Measurements from ENCODE around the gene FEZ2. TPM values are rescaled to one million over a fixed set of nuclear protein-coding genes. Genes with fewer than 3 reads are reported as not detected.

The FEZ2 gene
- total and polyA plus RNA-seq, 3 experiments from 2014 or later, result 3.1 to 8.1 (median 6.9) TPM

- Mint-ChIP-seq H3K36me3 (peaks cover 12 to 49% (median 19%) of the 10 kb centered on the region in 3 donors), H3K27ac (no peak overlapping the region), H3K4me3 (no peak overlapping the region), H3K4me1 (no peaks in the 10 kb centered on the region), H3K9me3 (no peaks in the 10 kb centered on the region), H3K27me3 (no peaks in the 10 kb centered on the region)
- POLR2A ChIA-PET, result no interaction called here
- H3K27ac ChIP-seq (ENCODE audit: low read depth, low read length), result no peak overlapping the region
- CTCF ChIA-PET, result no interaction called here
- H3K9me3 ChIP-seq (ENCODE audit: low read length), result no peaks in the 10 kb centered on the region
- no peaks in the 10 kb centered on the region for H3K4me1 ChIP-seq (ENCODE audit: insufficient read depth, low read length)
- DNase-seq, result no peak
- no peaks in the 10 kb centered on the region for H3K27me3 ChIP-seq (ENCODE audit: insufficient read depth, low read length, poor library complexity, severe bottlenecking)
- no peak overlapping the region for H3K4me3 ChIP-seq (ENCODE audit: low read length)
- H3K36me3 ChIP-seq (ENCODE audit: insufficient read depth, low read length), result no peaks in the 10 kb centered on the region
Measured at GRCh38 chr2:36513661-36514060, 84.3 kb downstream of the FEZ2 start.

- Mint-ChIP-seq H3K4me1 (no peaks in the 10 kb centered on the region), H3K9me3 (no peaks in the 10 kb centered on the region), H3K27me3 (no peaks in the 10 kb centered on the region), H3K36me3 (peaks cover 12 to 49% (median 19%) of the 10 kb centered on the region in 3 donors), H3K27ac (no peak overlapping the region), H3K4me3 (no peak overlapping the region)
- Histone ChIP-seq H3K4me1 (ENCODE audit: insufficient read depth, low read length) (no peaks in the 10 kb centered on the region), H3K4me3 (ENCODE audit: low read length) (no peak overlapping the region), H3K27ac (ENCODE audit: low read depth, low read length) (no peak overlapping the region), H3K27me3 (ENCODE audit: insufficient read depth, low read length, poor library complexity, severe bottlenecking) (no peaks in the 10 kb centered on the region), H3K36me3 (ENCODE audit: insufficient read depth, low read length) (no peaks in the 10 kb centered on the region), H3K9me3 (ENCODE audit: low read length) (no peaks in the 10 kb centered on the region)
- ChIA-PET POLR2A (no interaction called here), CTCF (interaction anchor here (0.8 kb wide), 1 partner anchor 11 kb away, joined by 3 read pairs; no protein-coding TSS in a partner anchor)
- DNase-seq, result no peak
Measured at GRCh38 chr2:36512705-36513104, 85.3 kb downstream of the FEZ2 start.

GRCh38 chr2:36511858-36512603, 85.9 kb downstream of the FEZ2 start:
- H3K9me3 Mint-ChIP-seq, result no peaks in the 10 kb centered on the region
- no peak overlapping the region for H3K4me3 ChIP-seq (ENCODE audit: low read length)
- no peaks in the 10 kb centered on the region for H3K9me3 ChIP-seq (ENCODE audit: low read length)
- no peaks in the 10 kb centered on the region for H3K36me3 ChIP-seq (ENCODE audit: insufficient read depth, low read length)
- H3K27me3 ChIP-seq (ENCODE audit: insufficient read depth, low read length, poor library complexity, severe bottlenecking), result no peaks in the 10 kb centered on the region
- H3K4me1 ChIP-seq (ENCODE audit: insufficient read depth, low read length), result no peaks in the 10 kb centered on the region
- ChIA-PET POLR2A (no interaction called here), CTCF (interaction anchor here (0.8 kb wide), 1 partner anchor 11 kb away, joined by 3 read pairs; no protein-coding TSS in a partner anchor)
- no peak for DNase-seq
- H3K36me3 Mint-ChIP-seq, result peaks cover 12 to 43% (median 17%) of the 10 kb centered on the region in 3 donors
- no peak overlapping the region for H3K27ac ChIP-seq (ENCODE audit: low read depth, low read length)
- H3K4me1 Mint-ChIP-seq, result no peaks in the 10 kb centered on the region
- H3K4me3 Mint-ChIP-seq, result no peak overlapping the region
- no peaks in the 10 kb centered on the region for H3K27me3 Mint-ChIP-seq
- H3K27ac Mint-ChIP-seq, result no peak overlapping the region

GRCh38 chr2:36509075-36509474, 88.9 kb downstream of the FEZ2 start:
- Mint-ChIP-seq H3K4me1 (no peaks in the 10 kb centered on the region), H3K36me3 (peaks cover 7 to 23% (median 7%) of the 10 kb centered on the region in 3 donors), H3K27ac (peak overlapping the region in 1 of 8 donors; percentile 39), H3K4me3 (no peak overlapping the region), H3K27me3 (no peaks in the 10 kb centered on the region), H3K9me3 (no peaks in the 10 kb centered on the region)
- ChIA-PET POLR2A (no interaction called here), CTCF (no interaction called here)
- no peak overlapping the region for H3K4me3 ChIP-seq (ENCODE audit: low read length)
- H3K4me1 ChIP-seq (ENCODE audit: insufficient read depth, low read length), result no peaks in the 10 kb centered on the region
- H3K9me3 ChIP-seq (ENCODE audit: low read length), result no peaks in the 10 kb centered on the region
- H3K27ac ChIP-seq (ENCODE audit: low read depth, low read length), result no peak overlapping the region
- H3K36me3 ChIP-seq (ENCODE audit: insufficient read depth, low read length), result no peaks in the 10 kb centered on the region
- H3K27me3 ChIP-seq (ENCODE audit: insufficient read depth, low read length, poor library complexity, severe bottlenecking), result no peaks in the 10 kb centered on the region
- DNase-seq, result no peak

GRCh38 chr2:36507408-36507812, 90.6 kb downstream of the FEZ2 start:
- Histone ChIP-seq H3K36me3 (ENCODE audit: insufficient read depth, low read length) (no peaks in the 10 kb centered on the region), H3K4me3 (ENCODE audit: low read length) (no peak overlapping the region), H3K4me1 (ENCODE audit: insufficient read depth, low read length) (no peaks in the 10 kb centered on the region), H3K27me3 (ENCODE audit: insufficient read depth, low read length, poor library complexity, severe bottlenecking) (no peaks in the 10 kb centered on the region), H3K9me3 (ENCODE audit: low read length) (no peaks in the 10 kb centered on the region), H3K27ac (ENCODE audit: low read depth, low read length) (no peak overlapping the region)
- H3K27ac Mint-ChIP-seq, result no peak overlapping the region
- no peak overlapping the region for H3K4me3 Mint-ChIP-seq
- DNase-seq, result peak in 1 of 5 donors; percentile 7
- H3K27me3 Mint-ChIP-seq, result no peaks in the 10 kb centered on the region
- H3K9me3 Mint-ChIP-seq, result no peaks in the 10 kb centered on the region
- peaks cover 0 to 12% (median 2%) of the 10 kb centered on the region in 3 donors for H3K36me3 Mint-ChIP-seq
- POLR2A ChIA-PET, result no interaction called here
- CTCF ChIA-PET, result no interaction called here
- no peaks in the 10 kb centered on the region for H3K4me1 Mint-ChIP-seq

Other genes with a start within 250 kb of the FEZ2 start
- gene CRIM1, start 242.4 kb downstream of the FEZ2 start, total RNA-seq, result 10 to 100 TPM; 10.7 to 11.1 TPM
- 2.5 TPM for gene CRIM1, start 242.4 kb downstream of the FEZ2 start, polyA plus RNA-seq
- not detected for gene VIT, start 98.5 kb upstream of the FEZ2 start, total RNA-seq
- 0.08 TPM for gene VIT, start 98.5 kb upstream of the FEZ2 start, polyA plus RNA-seq